Activated CD4-positive, alpha-beta T cell treated with anti-CD3 and anti-CD28 coated beads for 1 hour (primary cell): ENCODE data around the gene NSG2.
"Not testable (repeated sequence)": the region's sequence is repeated elsewhere in the genome, so short reads cannot be mapped to it uniquely, and the experiment has no call there.

Experiments used
- DNase-seq: peaks from one replicate; pipeline ENCODE4 v3.0.0-alpha.2; 2020

NSG2 gene

GRCh38 chr5:174106997-174107655 is 61.6 kb downstream of the NSG2 start:
- no peak for DNase-seq

GRCh38 chr5:174108745-174109144 is 63.2 kb downstream of the NSG2 start:
- DNase-seq = no peak

GRCh38 chr5:174109698-174110260 is 64.3 kb downstream of the NSG2 start:
- no peak for DNase-seq

- DNase-seq = no peak
Observed at GRCh38 chr5:174110310-174110709, 64.8 kb downstream of the NSG2 start.

- no peak for DNase-seq
Observed at GRCh38 chr5:174111287-174111973, 65.9 kb downstream of the NSG2 start.

- no peak for DNase-seq
Observed at GRCh38 chr5:174115226-174115625, 69.7 kb downstream of the NSG2 start.

GRCh38 chr5:174118823-174119467 is 73.4 kb downstream of the NSG2 start:
- no peak for DNase-seq

- no peak for DNase-seq
Observed at GRCh38 chr5:174119468-174119881, 74.0 kb downstream of the NSG2 start.

- DNase-seq = no peak
Observed at GRCh38 chr5:174120401-174121005, 75.0 kb downstream of the NSG2 start.

- no peak for DNase-seq
Observed at GRCh38 chr5:174134545-174134944, 89.0 kb downstream of the NSG2 start.

GRCh38 chr5:174139623-174140022 is 94.1 kb downstream of the NSG2 start:
- no peak for DNase-seq

GRCh38 chr5:174140452-174141020 is 95.0 kb downstream of the NSG2 start:
- no peak for DNase-seq

- DNase-seq = no peak
Observed at GRCh38 chr5:174141398-174141797, 95.9 kb downstream of the NSG2 start.

- DNase-seq = no peak
Observed at GRCh38 chr5:174145091-174145490, 99.6 kb downstream of the NSG2 start.

GRCh38 chr5:174145821-174146220 is 100.3 kb downstream of the NSG2 start:
- no peak for DNase-seq

- no peak for DNase-seq
Observed at GRCh38 chr5:174146556-174146955, 101.0 kb downstream of the NSG2 start.

- not testable (repeated sequence) for DNase-seq
Observed at GRCh38 chr5:174147012-174147411, 101.5 kb downstream of the NSG2 start.

GRCh38 chr5:174147551-174147950 is 102.0 kb downstream of the NSG2 start:
- no peak for DNase-seq

- DNase-seq = no peak
Observed at GRCh38 chr5:174148721-174149120, 103.2 kb downstream of the NSG2 start.

GRCh38 chr5:174149426-174149825 is 103.9 kb downstream of the NSG2 start:
- DNase-seq = no peak

- no peak for DNase-seq
Observed at GRCh38 chr5:174149989-174150388, 104.5 kb downstream of the NSG2 start.

GRCh38 chr5:174151599-174152181 is 106.2 kb downstream of the NSG2 start:
- DNase-seq = no peak

- no peak for DNase-seq
Observed at GRCh38 chr5:174154559-174154958, 109.1 kb downstream of the NSG2 start.
